Measurements from ENCODE around the gene METAP2.

The METAP2 gene

DNA sequence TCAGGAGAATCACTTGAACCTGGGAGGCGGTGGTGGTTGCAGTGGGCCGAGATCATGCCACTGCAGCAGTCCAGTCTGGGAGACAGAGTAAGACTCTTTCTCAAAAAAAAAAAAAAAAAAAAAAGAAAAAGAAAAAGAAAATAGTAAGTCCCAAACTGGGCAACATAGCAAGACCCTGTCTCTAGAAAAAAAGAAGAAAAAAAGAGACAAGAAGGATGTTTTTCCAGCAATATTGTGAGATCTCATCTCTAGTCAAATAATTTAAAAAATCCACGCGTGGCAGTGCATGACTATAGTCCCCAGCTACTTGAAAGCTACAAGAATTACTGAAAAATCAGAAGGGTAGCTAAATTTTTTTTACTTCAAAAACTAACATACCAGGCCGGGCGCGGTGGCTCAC, 69.4 kb downstream of the METAP2 start:
- Histone ChIP-seq H3K23ac (ENCODE audit: low read depth, low read length, poor library complexity) (no peak overlapping the region), H2BK120ac (ENCODE audit: low read depth, low read length) (no peak overlapping the region), H4K8ac (ENCODE audit: low read depth, low read length) (no peak overlapping the region), H3K36me3 (replicated peaks in 1 of 2; ENCODE audit: control insufficient read depth in 2 of 2, insufficient read depth in 2 of 2, low read length in 2 of 2) (no peaks in the 10 kb centered on the region), H2AK5ac (ENCODE audit: low read depth, low read length) (no peak overlapping the region), H3K18ac (ENCODE audit: low read length) (no peak overlapping the region), H3K4me2 (ENCODE audit: insufficient read depth, low read length, poor library complexity, severe bottlenecking) (no peak overlapping the region), H3K4ac (ENCODE audit: low read length) (no peak overlapping the region), H3K27ac (replicated peaks; ENCODE audit: low read length) (no peak overlapping the region), H3K9ac (ENCODE audit: low read depth, low read length, poor library complexity) (no peak overlapping the region), H2BK12ac (ENCODE audit: low read length) (no peak overlapping the region), H4K91ac (ENCODE audit: low read depth, low read length, poor library complexity) (no peak overlapping the region), H2AFZ (ENCODE audit: low read length) (no peak overlapping the region), H3K9me3 (replicated peaks in 1 of 2; ENCODE audit: control insufficient read depth in 2 of 2, insufficient read depth in 1 of 2, low read depth in 1 of 2, low read length in 2 of 2) (peaks cover 0 to 2% of the 10 kb centered on the region in 2 donors), H2BK5ac (ENCODE audit: low read length) (no peak overlapping the region), H3K4me3 (ENCODE audit: low read length in 2 of 2) (no peak overlapping the region), H3K14ac (ENCODE audit: low read length) (no peak overlapping the region), H3K79me1 (ENCODE audit: low read depth, low read length) (peaks cover 5% of the 10 kb centered on the region), H2BK15ac (ENCODE audit: low read length) (no peak overlapping the region), H3K4me1 (ENCODE audit: control insufficient read depth in 2 of 2, insufficient read depth in 1 of 2, low read depth in 1 of 2, low read length in 2 of 2) (peaks cover 2 to 10% of the 10 kb centered on the region in 2 donors), H3K27me3 (ENCODE audit: control insufficient read depth in 3 of 3, insufficient read depth in 3 of 3, low read depth in 1 of 3, low read length in 3 of 3) (peaks cover 0 to 35% (median 0%) of the 10 kb centered on the region in 3 experiments)
- no CpG with 5 or more reads among the region's 7 CpGs for WGBS, 2 donors (ENCODE audit: extremely low coverage in 2 of 2, insufficient read length in 2 of 2, insufficient replicate concordance in 1 of 2)
- no peak for DNase-seq (ENCODE audit: low spot score)

GRCh38 chr12:95544756-95545155, 70.8 kb downstream of the METAP2 start:
- no peak for DNase-seq (ENCODE audit: low spot score)

GRCh38 chr12:95545303-95545702, 71.4 kb downstream of the METAP2 start:
- peaks cover 0 to 12% of the 10 kb centered on the region in 2 donors for H3K9me3 ChIP-seq (replicated peaks in 1 of 2; ENCODE audit: control insufficient read depth in 2 of 2, insufficient read depth in 1 of 2, low read depth in 1 of 2, low read length in 2 of 2)
- WGBS, 2 donors (ENCODE audit: extremely low coverage in 2 of 2, insufficient read length in 2 of 2, insufficient replicate concordance in 1 of 2) = no CpG with 5 or more reads among the region's 4 CpGs

More at GRCh38 chr12:95544756-95545155, 70.8 kb downstream of the METAP2 start:
- Histone ChIP-seq H2AFZ (ENCODE audit: low read length) (no peak overlapping the region), H2BK12ac (ENCODE audit: low read length) (no peak overlapping the region), H3K27ac (replicated peaks; ENCODE audit: low read length) (no peak overlapping the region), H2BK5ac (ENCODE audit: low read length) (no peak overlapping the region), H3K36me3 (replicated peaks in 1 of 2; ENCODE audit: control insufficient read depth in 2 of 2, insufficient read depth in 2 of 2, low read length in 2 of 2) (no peaks in the 10 kb centered on the region), H3K27me3 (ENCODE audit: control insufficient read depth in 3 of 3, insufficient read depth in 3 of 3, low read depth in 1 of 3, low read length in 3 of 3) (peaks cover 0 to 48% (median 0%) of the 10 kb centered on the region in 3 experiments), H3K18ac (ENCODE audit: low read length) (no peak overlapping the region), H3K4me3 (ENCODE audit: low read length in 2 of 2) (no peak overlapping the region), H3K4me1 (ENCODE audit: control insufficient read depth in 2 of 2, insufficient read depth in 1 of 2, low read depth in 1 of 2, low read length in 2 of 2) (peaks cover 0 to 10% of the 10 kb centered on the region in 2 donors), H3K14ac (ENCODE audit: low read length) (no peak overlapping the region), H2AK5ac (ENCODE audit: low read depth, low read length) (no peak overlapping the region), H3K23ac (ENCODE audit: low read depth, low read length, poor library complexity) (no peak overlapping the region), H3K9ac (ENCODE audit: low read depth, low read length, poor library complexity) (no peak overlapping the region), H4K8ac (ENCODE audit: low read depth, low read length) (no peak overlapping the region), H3K4me2 (ENCODE audit: insufficient read depth, low read length, poor library complexity, severe bottlenecking) (no peak overlapping the region), H3K4ac (ENCODE audit: low read length) (no peak overlapping the region), H3K79me1 (ENCODE audit: low read depth, low read length) (peaks cover 7% of the 10 kb centered on the region), H2BK120ac (ENCODE audit: low read depth, low read length) (no peak overlapping the region), H3K9me3 (replicated peaks in 1 of 2; ENCODE audit: control insufficient read depth in 2 of 2, insufficient read depth in 1 of 2, low read depth in 1 of 2, low read length in 2 of 2) (peaks cover 0 to 12% of the 10 kb centered on the region in 2 donors), H2BK15ac (ENCODE audit: low read length) (no peak overlapping the region), H4K91ac (ENCODE audit: low read depth, low read length, poor library complexity) (no peak overlapping the region)
- no CpG with 5 or more reads among the region's 3 CpGs for WGBS, 2 donors (ENCODE audit: extremely low coverage in 2 of 2, insufficient read length in 2 of 2, insufficient replicate concordance in 1 of 2)

GRCh38 chr12:95545731-95546490, 72.0 kb downstream of the METAP2 start:
- Histone ChIP-seq H2BK12ac (ENCODE audit: low read length) (no peak overlapping the region), H3K4ac (ENCODE audit: low read length) (no peak overlapping the region), H3K23ac (ENCODE audit: low read depth, low read length, poor library complexity) (no peak overlapping the region), H2AK5ac (ENCODE audit: low read depth, low read length) (no peak overlapping the region), H3K27me3 (ENCODE audit: control insufficient read depth in 3 of 3, insufficient read depth in 3 of 3, low read depth in 1 of 3, low read length in 3 of 3) (peaks cover 0 to 59% (median 0%) of the 10 kb centered on the region in 3 experiments), H3K4me2 (ENCODE audit: insufficient read depth, low read length, poor library complexity, severe bottlenecking) (peak overlapping the region; percentile 62), H3K14ac (ENCODE audit: low read length) (no peak overlapping the region), H2BK5ac (ENCODE audit: low read length) (no peak overlapping the region), H3K4me1 (ENCODE audit: control insufficient read depth in 2 of 2, insufficient read depth in 1 of 2, low read depth in 1 of 2, low read length in 2 of 2) (peaks cover 0 to 10% of the 10 kb centered on the region in 2 donors), H4K91ac (ENCODE audit: low read depth, low read length, poor library complexity) (no peak overlapping the region), H3K18ac (ENCODE audit: low read length) (no peak overlapping the region), H3K9ac (ENCODE audit: low read depth, low read length, poor library complexity) (no peak overlapping the region), H3K36me3 (replicated peaks in 1 of 2; ENCODE audit: control insufficient read depth in 2 of 2, insufficient read depth in 2 of 2, low read length in 2 of 2) (no peaks in the 10 kb centered on the region), H3K9me3 (replicated peaks in 1 of 2; ENCODE audit: control insufficient read depth in 2 of 2, insufficient read depth in 1 of 2, low read depth in 1 of 2, low read length in 2 of 2) (peaks cover 0 to 12% of the 10 kb centered on the region in 2 donors), H2BK15ac (ENCODE audit: low read length) (no peak overlapping the region), H2BK120ac (ENCODE audit: low read depth, low read length) (no peak overlapping the region), H2AFZ (ENCODE audit: low read length) (no peak overlapping the region), H4K8ac (ENCODE audit: low read depth, low read length) (no peak overlapping the region), H3K79me1 (ENCODE audit: low read depth, low read length) (peaks cover 4% of the 10 kb centered on the region), H3K4me3 (ENCODE audit: low read length in 2 of 2) (no peak overlapping the region), H3K27ac (replicated peaks; ENCODE audit: low read length) (peak overlapping the region; percentile 83)
- DNase-seq (ENCODE audit: low spot score) = peak; percentile 48
- no CpG with 5 or more reads among the region's 8 CpGs for WGBS, 2 donors (ENCODE audit: extremely low coverage in 2 of 2, insufficient read length in 2 of 2, insufficient replicate concordance in 1 of 2)

More at GRCh38 chr12:95545303-95545702, 71.4 kb downstream of the METAP2 start:
- Histone ChIP-seq H3K4me1 (ENCODE audit: control insufficient read depth in 2 of 2, insufficient read depth in 1 of 2, low read depth in 1 of 2, low read length in 2 of 2) (peaks cover 0 to 10% of the 10 kb centered on the region in 2 donors), H3K79me1 (ENCODE audit: low read depth, low read length) (peaks cover 6% of the 10 kb centered on the region), H3K18ac (ENCODE audit: low read length) (no peak overlapping the region), H2AFZ (ENCODE audit: low read length) (no peak overlapping the region), H3K4me3 (ENCODE audit: low read length in 2 of 2) (no peak overlapping the region), H2BK15ac (ENCODE audit: low read length) (no peak overlapping the region), H2AK5ac (ENCODE audit: low read depth, low read length) (no peak overlapping the region), H3K14ac (ENCODE audit: low read length) (no peak overlapping the region), H3K4me2 (ENCODE audit: insufficient read depth, low read length, poor library complexity, severe bottlenecking) (peak overlapping the region; percentile 23), H2BK120ac (ENCODE audit: low read depth, low read length) (no peak overlapping the region), H3K23ac (ENCODE audit: low read depth, low read length, poor library complexity) (no peak overlapping the region), H3K9ac (ENCODE audit: low read depth, low read length, poor library complexity) (no peak overlapping the region), H3K4ac (ENCODE audit: low read length) (no peak overlapping the region), H4K91ac (ENCODE audit: low read depth, low read length, poor library complexity) (no peak overlapping the region), H3K36me3 (replicated peaks in 1 of 2; ENCODE audit: control insufficient read depth in 2 of 2, insufficient read depth in 2 of 2, low read length in 2 of 2) (no peaks in the 10 kb centered on the region), H2BK12ac (ENCODE audit: low read length) (no peak overlapping the region), H3K27ac (replicated peaks; ENCODE audit: low read length) (peak overlapping the region; percentile 83), H2BK5ac (ENCODE audit: low read length) (no peak overlapping the region), H4K8ac (ENCODE audit: low read depth, low read length) (no peak overlapping the region), H3K27me3 (ENCODE audit: control insufficient read depth in 3 of 3, insufficient read depth in 3 of 3, low read depth in 1 of 3, low read length in 3 of 3) (peaks cover 0 to 53% (median 0%) of the 10 kb centered on the region in 3 experiments)
- DNase-seq (ENCODE audit: low spot score) = no peak
